ENCODE results near the gene CDC37.
A peak's percentile ranks its signal among the peaks of the same experiment; 100 is the strongest.
"Not testable (repeated sequence)": the region's sequence is repeated elsewhere in the genome, so short reads cannot be mapped to it uniquely, and the experiment has no call there.

CDC37 gene

DNA sequence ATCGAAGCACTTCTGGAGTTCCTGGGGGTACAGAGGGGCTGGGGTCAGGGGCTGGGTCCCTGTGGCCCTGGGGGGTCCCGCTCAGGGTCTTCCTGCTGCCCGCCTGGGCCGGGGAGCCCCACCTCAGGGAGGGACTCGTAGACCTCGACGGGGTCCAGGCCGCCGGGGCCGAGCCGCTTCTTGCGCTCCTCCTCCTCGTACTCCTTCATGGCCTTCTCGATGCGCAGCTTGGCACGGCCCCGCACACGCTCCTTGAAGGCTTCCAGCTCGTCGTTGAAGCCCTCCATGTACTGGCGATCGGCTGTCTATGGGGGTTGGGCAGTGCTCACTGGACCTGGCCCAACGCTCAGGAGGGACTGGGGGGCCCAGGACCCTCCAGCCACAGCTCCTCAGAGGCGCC lies 10.2 kb downstream of the CDC37 start:
- no peak for DNase-seq

DNA sequence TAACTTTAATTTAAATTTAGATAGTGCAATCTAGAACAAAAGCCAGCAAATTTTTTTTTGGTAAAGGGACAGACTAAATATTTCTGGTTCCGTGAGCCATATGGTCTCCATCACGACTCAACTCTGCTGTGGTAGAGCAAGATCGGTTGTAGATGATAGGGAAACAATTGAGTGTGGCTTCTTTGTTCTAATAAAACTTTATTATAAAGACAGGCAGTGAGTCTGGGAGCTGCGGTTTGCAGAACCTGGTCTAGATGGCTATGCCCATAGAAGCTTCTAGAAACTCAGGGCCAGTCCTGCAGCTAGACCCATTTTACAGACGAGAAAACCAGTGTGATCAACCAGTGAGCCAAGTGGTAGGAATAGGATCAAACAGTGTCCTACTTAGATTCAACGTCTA lies 11.2 kb downstream of the CDC37 start:
- no peak for DNase-seq

DNA sequence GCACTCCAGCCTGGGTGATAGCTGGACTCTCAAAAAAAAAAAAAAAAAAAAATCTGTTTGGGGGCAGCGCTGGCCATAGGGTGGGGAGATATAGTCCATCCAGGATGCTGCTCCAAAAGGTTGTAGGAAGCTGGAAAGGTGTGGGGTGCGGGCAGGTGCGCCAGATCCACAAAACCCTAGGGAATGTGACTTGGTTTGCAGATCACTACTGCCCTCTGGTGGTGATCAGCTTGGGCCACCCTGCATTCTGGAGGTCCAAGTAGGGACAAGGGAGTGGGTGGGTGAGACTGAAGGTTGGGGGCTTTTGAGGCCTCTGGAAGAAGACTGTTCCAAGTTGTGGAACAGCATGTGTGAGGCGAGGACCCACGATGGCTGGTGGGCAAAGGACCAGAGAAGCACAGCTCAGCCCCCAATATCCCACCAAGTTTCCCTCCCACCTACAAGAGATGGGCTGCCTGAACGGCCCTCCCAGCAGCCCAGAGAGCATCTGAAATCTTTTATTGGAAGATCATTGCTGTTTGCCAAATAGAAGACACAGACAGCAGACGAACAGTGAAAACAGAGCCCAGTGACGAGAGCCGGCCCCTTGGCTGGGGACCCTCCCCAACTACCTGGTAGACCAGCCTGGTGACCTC lies 12.6 kb downstream of the CDC37 start:
- peak; percentile 19 to 29 for DNase-seq

DNA sequence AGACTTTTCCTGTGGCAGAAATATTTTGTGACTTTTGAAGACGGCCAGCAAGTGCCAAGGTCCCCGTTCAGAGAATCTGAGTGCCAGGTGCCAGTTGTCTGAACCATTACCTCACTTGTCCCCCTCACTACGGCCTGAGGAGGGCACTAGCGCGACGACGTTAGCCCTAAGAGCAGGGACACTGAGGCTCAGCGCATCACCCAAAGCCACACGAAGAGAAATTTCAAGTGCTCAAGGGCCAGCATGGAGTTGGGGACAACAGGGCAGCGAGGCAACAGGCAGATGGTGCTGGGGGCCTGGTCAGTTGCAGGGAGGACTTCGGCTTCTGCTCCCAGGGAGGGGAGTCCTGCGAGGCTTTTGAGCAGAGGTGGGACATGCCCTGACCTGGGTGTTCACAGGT lies 13.5 kb downstream of the CDC37 start:
- DNase-seq, result peak in 1 of 2 donors; percentile 2

DNA sequence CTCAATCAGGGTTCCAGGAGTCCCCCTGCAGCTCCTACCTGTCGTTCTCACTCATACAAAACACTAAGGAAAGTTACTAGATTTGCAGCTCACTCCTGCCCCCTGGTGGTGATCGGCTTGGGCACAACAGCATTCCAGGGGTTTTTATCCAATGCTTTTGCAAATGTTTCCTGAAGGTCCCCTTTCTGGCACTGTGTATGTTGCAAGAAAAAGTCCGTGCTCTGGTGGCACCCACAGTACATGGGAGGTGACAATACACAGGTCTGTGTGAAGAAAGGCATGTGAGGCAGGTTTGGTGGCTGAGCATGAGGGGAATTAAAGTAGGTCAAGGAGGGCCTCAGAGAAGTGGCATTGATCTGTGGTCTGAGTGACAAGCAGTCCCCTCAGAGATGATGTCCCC lies 14.4 kb downstream of the CDC37 start:
- DNase-seq, result peak; percentile 41 to 63

DNA sequence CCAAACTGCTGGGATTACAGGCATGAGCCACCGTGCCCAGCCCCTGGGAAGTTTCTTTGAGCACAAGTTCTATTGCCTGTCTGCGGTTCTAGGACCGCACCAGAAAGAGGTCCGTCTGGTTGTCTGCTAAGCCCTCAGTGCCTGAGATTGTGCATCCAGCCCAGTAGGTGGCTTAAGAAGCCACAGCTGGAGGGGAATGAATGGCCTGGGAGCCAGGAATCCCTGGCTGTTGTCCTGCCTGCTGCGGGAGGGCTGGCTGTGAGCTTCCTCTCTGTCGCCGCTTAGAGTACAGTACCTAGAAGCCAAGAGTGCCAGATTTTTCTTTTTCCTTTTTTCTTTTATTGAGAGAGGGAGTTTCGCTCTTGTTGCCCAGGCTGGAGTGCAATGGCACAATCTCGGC lies 18.8 kb downstream of the CDC37 start:
- DNase-seq, result no peak

DNA sequence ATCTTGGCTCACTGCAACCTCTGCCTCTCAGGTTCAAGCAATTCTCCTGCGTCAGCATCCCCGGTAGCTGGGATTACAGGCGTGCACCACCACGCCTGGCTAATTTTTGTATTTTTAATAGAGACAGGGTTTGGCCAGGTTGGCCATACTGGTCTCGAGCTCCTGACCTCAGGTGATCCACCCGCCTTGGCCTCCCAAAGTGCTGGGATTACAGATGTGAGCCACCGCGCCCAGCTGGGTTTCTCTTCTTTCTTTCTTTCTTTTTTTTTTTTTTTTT lies 20.2 kb downstream of the CDC37 start:
- DNase-seq, result not testable (repeated sequence)

DNA sequence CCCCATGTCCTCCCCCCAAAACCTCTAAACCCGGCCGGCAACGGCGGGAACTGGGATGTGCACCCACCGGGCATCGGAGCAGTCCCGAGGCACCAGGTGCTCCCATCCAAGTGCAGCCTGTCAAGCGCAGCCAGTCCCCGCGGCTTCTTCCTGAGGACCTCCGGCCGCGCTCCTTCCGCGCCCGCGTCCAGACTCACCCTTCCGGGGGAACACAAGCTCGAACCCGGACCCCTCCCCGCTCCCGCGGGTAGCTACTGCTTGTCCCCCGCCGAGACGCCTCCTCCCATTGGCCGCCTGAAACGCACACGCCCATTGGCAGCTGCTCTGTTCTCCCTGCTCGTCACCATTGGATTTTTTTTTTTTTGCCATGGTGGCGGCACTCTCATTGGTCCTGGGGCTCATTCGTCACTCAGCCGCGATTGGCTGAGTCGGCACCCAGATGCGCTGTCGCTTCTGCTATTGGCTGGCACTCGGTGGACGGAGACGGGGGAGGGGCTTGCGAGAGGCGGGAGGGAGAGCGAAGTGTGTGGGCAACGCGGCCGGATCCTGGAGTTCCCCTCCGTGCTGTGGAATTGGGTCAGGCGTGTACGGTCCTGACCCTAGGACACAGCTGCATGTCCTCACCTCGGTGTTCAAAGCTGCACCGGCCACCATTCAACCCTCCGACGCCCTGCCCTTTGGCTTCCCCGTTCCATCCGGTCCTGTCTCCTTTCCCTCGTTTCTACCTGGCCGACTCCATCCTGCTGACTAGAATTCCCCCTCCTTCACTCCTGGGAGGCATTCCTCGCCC lies 22.8 kb downstream of the CDC37 start, which contains the start of gene TYK2:
TSS of gene TYK2 (minus strand) at position 260 of the 790 bp plus-strand sequence. CDS start 2,166 bp downstream, outside the sequence.
- DNase-seq, result peak; percentile 91 to 99

DNA sequence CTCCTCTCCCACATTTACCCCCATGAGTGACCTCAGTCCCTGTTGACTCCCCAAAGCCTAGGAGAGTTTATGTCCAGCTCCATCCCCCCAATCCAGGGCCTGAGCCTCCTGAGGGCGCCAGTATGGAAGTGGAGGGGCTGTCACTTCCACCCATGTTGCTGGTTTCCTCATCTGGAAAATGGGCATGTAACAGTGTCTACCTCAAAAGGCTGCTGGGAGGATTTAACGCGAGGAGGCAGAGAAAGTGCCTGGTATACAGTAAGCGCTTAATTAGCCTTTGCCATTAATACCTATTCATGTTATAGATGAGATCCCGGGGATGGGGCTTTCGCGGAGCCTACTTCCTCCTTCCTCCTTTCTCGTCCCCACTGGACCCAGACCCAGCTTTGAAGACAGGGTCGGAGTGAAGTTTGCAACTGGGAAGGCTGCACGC lies 23.4 kb downstream of the CDC37 start:
- no peak for DNase-seq

DNA sequence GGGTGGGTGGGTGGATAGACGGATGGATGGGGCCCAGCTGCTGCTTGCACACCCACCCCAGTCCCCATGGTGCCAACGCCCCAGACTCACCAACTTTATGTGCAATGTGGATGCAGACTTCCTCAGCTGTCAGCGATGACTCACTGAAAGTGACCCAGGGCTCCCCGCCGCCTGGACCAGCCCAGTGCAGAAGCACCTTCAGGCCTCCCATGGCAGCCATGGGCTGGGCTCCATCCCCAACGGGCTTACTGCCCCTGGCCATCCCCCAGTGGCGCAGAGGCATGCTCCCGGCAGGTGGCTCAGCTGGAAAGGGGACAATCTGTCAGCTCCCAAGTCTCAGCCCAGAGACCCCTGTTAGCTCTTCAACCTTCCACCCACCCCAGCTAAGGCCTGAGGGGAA lies 25.2 kb downstream of the CDC37 start:
- DNase-seq, result no peak

DNA sequence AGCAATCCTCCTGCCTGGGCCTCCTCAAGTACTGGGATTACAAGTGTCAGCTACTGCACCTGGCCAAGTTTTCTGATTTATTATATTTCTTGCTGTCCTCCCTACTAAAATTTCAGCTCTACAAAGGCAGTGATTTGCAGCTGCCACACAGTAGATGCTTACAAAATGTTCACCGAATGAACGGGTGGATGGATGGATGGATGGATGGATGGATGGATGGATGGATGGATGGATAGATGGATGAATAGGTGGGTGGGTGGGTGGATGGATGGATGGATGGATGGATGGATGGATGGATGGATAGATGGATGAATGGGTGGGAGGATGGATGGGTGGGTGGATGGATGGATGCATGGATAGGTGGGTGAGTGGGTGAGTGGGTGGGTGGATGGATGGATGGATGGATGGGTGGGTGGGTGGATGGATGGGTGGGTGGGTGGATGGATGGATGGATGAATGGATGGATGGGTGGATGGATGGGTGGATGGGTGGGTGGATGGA lies 26.2 kb downstream of the CDC37 start:
- DNase-seq, result not testable (repeated sequence)

DNA sequence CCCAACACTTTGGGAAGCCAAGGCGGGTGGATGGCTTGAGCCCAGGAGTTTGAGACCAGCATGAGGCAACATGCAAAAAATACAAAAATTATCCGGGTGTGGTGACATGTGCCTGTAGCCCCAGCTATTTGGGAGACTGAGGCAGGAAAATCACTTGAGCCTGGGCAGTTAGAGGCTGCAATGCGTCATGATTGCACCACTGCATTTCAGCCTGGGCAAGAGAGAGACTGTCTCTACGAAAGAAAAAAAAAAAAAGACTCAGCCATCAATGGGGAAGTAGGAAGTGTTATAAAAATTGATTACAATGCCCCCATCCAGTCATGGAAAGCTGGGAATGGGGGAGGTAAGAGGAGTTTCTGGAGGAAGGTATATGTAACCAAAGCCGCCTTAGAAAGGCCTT lies 28.4 kb downstream of the CDC37 start:
- no peak for DNase-seq

DNA sequence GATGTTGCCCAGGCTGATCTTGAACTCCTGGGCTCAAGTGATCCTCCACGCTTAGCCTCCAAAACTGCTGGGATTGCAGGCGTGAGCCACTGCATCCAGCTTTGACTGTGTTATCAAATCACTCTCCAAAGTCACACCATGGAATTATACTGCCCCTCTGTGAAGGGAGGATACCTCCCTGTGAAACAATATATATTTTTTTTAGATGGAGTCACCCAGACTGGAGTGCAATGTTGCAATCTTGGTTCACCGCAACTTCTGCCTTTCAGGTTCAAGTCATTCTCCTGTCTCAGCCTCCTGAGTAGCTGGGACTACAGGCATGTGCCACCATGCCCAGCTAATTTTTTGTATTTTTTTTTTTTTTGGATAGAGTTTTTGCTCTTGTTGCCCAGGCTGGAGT lies 30.7 kb downstream of the CDC37 start:
- no peak for DNase-seq

DNA sequence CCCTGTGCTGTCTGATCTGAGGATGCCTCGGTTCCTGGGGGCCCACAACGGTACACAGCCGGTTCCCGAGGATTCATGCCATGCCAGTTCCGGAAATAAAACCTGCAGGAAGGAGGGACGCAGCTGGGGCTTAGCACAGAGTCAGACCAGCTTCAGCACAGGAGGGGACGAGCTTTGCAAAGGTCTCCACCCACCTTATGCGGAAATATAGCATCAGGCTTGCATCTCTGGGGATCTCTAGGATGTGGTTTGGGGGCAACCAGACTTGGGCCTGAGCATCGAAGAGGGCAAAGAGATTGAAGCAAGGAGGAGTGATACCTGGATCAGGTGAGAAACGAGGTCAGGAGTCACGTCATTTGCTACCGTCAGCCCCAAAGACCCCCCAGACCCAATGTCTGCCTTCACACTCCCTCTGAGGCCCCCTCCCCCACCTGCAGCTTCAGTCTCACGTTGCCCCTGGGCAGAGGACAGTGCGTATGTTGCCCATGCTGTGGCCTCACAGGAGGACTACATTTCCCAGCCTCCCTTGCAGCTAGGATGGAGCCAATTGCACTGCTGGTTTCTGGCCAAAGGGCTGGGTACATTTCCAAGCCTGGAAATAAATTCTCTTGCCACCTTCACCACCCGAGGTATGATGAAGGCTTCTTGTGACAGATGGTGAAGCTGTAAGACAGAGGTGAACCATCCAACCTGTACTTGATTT lies 35.1 kb downstream of the CDC37 start:
- DNase-seq, result no peak

DNA sequence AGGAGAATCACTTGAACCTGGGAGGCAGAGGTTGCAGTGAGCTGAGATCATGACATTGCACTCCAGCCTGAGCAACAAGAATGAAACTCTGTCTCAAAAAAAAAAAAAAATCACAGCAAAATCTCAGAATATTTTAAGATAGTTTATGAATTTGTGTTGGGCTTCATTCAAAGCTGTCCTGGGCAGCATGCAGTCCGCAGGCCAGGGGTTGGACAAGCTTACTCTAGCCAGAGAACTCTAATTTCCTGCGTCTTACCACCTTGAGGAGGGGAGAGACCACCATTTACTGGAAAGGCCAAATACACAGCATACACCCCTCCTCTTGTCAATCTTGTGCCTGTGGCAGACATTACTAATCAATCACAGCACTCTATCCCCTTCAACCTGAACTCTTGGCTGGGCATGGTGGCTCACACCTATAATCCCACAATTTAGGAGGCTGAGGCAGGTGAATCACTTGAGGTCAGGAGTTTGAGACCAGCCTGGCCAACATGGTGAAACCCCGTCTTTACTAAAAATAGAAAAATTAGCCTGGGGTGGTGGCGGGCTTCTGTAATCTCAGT lies 36.3 kb downstream of the CDC37 start:
- DNase-seq, result not testable (repeated sequence)

DNA sequence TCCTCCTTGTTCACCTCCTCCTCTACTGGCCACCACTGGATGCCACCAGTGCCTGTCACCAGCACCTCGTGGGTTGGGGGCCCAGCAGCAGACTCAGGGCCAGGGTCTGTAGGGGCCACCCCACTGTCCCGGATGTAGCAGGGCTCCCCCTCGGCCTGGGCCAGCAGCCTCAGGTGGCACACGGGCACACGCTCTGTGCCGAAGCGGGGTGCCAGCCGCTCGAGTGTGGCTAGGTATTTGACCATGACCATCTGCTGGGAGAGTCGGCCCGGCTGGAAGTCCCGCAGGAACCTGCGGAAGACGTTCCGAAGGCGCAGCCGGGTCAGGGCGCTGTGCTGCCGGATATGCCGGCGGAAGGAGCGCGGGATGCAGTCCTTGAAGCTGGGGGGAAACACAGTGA lies 37.8 kb downstream of the CDC37 start:
- no peak for DNase-seq

DNA sequence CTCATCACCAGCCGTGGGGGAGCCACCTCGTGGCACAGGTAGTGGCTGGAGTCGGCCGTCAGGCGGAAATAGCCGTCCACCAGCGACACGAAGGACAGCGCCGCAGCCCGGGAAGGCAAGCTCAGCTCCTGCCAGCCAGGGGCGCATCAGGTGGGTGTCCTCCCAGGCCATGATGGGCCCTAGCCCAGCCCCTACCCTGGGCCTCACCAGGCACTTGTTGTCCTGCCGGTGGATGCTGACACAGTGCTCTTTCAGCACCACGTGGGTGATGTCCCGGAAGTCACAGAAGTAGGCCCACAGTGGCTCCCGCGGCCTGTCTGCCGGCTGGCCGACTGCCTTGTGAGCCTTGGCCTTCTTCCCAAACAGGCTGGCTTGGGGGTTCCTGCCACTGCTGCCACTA lies 38.7 kb downstream of the CDC37 start:
- DNase-seq, result no peak

DNA sequence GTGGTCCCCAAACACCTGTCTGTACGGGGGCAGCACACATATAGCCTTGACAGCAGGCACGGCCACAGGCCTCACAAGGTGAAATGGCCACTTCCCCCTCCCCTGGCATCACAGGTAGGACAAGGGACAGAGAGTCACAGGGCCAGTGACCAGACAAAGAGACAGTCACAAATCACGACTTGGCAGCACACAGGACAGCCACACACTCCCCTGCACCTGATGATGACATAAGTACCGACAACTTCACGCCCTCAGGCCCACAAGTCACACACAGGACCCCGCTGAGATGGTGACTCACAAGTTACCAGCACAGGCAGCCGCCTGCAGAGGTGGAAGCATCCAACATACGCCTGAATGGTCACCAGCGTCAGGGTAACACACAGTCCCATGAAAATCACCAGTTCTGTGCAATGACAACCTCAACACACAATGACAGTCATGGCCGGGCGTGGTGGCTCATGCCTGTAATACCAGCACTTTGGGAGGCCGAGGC lies 39.5 kb downstream of the CDC37 start:
- DNase-seq, result no peak

DNA sequence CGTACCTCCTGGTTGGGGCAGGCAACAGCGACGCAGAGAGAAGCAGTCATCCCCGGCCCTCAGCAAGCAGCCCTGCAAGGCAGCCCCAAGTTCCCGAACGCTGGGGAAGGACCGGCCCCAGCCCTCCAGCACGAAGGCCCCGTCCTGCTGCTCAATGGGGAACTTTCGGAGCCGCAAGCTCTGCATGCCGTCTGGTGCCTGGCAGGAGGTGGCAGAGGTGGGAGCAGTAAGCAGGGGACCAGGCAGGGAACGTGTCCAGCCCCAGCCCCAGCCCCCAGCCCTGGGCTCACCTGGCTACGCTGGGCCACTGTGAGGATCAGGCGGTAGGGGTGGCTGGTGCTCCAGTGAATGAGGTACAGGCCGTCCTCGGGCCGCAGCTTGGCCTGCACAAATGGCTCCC lies 41.1 kb downstream of the CDC37 start:
- no peak for DNase-seq

DNA sequence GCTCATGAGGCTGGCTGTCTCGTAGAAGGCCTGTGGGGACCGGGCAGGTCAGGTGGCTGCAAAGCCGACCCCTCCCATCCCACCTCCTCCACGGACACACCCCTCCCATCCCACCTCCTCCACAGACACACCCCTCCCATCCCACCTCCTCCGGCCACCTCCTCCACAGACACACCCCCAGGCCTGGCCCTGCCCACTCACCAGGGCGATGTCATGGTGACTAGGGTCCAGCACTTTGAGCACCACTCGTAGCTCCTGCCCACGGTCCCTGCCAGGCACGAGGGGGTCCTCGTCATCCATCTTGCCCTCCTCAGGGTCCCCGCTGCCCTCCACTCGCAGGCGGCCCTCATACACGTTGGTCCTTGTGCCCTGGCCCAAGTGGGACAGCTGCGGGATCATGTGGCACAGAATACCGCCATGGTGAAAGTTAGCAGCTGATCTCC lies 41.8 kb downstream of the CDC37 start:
- DNase-seq, result no peak

DNA sequence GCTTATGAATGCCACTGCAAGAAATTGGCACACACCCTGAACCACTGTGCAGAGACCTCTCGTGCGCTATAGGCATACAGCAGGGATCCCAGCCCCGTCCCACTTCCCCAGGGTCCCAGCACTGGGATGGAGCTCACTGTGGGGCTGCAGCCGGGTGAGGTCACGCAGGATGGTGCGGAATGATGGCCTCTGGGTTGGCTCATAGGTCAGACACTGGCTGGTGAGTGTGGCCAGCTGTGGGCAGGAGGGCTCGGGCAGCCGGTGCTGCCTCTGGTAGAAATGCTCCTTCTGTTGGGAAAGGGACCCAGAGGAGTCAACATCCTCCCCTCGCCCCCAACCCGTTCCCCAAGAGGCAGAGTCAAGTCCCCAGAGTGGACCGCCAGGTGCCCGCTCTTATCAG lies 46.9 kb downstream of the CDC37 start:
- DNase-seq, result no peak

DNA sequence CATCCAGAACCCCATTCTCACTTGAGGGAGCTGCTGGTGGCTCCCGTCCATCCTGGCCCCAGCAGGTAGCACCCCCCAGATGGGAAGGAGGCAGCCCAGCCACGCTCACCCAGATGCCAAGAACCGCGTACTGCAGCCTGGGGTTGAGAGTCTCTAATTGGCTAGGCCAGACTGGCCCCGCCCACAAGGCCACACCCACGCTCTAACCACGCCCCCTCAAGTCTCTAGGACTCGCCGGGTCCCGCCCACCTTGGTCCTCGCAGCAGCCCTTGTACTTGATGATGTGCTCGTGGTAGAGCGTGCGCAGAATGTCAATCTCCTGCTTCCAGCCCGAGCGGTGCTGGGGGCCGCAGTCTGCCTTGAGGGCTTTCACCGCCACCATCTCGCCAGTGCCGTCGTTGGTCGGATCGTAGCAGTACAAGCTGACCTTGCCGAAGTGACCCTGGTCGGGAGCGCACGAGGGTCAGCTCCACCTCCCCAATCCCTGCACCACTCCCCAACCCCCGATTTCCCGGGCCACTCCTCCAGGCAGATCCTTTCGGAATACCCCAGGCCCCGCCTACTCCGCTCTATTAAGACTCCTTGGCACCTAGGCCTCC lies 49.5 kb downstream of the CDC37 start:
- no peak for DNase-seq
